Endothelial cell of umbilical vein (primary cell): ENCODE results near the gene LACTBL1. TPM values are rescaled to one million over a fixed set of nuclear protein-coding genes. Genes with fewer than 3 reads are reported as not detected.
"Not testable (repeated sequence)": the region's sequence is repeated elsewhere in the genome, so short reads cannot be mapped to it uniquely, and the experiment has no call there.

Experiments used
- BruUV-seq: library from RNA; stranded (reverse); fragments of 400-500 nt; replicated peaks from 2 replicates; lab custom pipeline; 2021; lab: Mats Ljungman, UMichigan
- CTCF ChIA-PET: fragments of 300-600, 350-600 bp; sonication (Branson Sonifier 250); formaldehyde crosslinking; loops from one replicate; lab custom pipeline; 2021; ENCODE audit warnings: antibody characterized with exemption, inconsistent platforms; lab: Charles Lee
- POLR2A ChIA-PET: fragments of 300-600, 350-600 bp; sonication (Branson Sonifier 250); formaldehyde crosslinking; loops from one replicate; lab custom pipeline; 2021; ENCODE audit warnings: antibody characterized with exemption, inconsistent platforms; lab: Charles Lee
- DNase-seq: peaks from one replicate; pipeline ENCODE4 v3.0.0-alpha.2; 2011; ENCODE audit warnings: low read depth, low spot score
- FAIRE-seq: peaks from 2 replicates; lab custom pipeline; 2011; peaks lifted over from hg19 to GRCh38; lab: Jason Lieb, UNC
- H2AFZ ChIP-seq: 2 replicates; pipeline ENCODE4 v1.6.0; 2012; ENCODE audit warnings: low read depth, low read length, control low read depth, inconsistent platforms
- H3K27ac ChIP-seq: 2 replicates; pipeline ENCODE4 v1.5.1; 2011; ENCODE audit warnings: low read depth, mild to moderate bottlenecking, control low read depth, low read length, moderate library complexity; ENCODE audit not compliant: insufficient read depth
- H3K27me3 ChIP-seq, 2 experiments: 2 replicates each; pipeline versions ENCODE4 v1.6.0 to v1.6.1; 2011; ENCODE audit warnings: low read length in 2 of 2, mixed read lengths in 1 of 2; ENCODE audit not compliant: control insufficient read depth in 2 of 2, insufficient read depth in 2 of 2
- H3K36me3 ChIP-seq, 2 experiments: 2 replicates in 1 of 2; 3 replicates in 1 of 2; pipeline ENCODE4 v1.5.1; 2011; ENCODE audit warnings: low read length in 2 of 2, mild to moderate bottlenecking in 1 of 2, moderate library complexity in 1 of 2; ENCODE audit not compliant: control insufficient read depth in 2 of 2, insufficient read depth in 2 of 2; ENCODE audit errors: extremely low read depth in 1 of 2
- H3K4me1 ChIP-seq: 3 replicates; pipeline ENCODE4 v1.5.1; 2011; ENCODE audit warnings: mild to moderate bottlenecking, low read length; ENCODE audit not compliant: control insufficient read depth, insufficient read depth; ENCODE audit errors: extremely low read depth
- H3K4me2 ChIP-seq: 2 replicates; pipeline ENCODE4 v1.6.1; 2011; ENCODE audit warnings: low read length, control low read depth, mixed read lengths; ENCODE audit not compliant: insufficient read depth
- H3K4me3 ChIP-seq, 3 experiments: fragments of 200-600 bp in 1 of 3; sonication (generic), shearing (Covaris generic) in 1 of 3; replicated peaks in 1 of 3; 2 replicates each; pipeline ENCODE4 v1.5.1; 2011 to 2016; ENCODE audit warnings: control low read depth in 3 of 3, low read length in 3 of 3, mild to moderate bottlenecking in 2 of 3, inconsistent platforms in 1 of 3, low read depth in 1 of 3, moderate library complexity in 1 of 3; ENCODE audit not compliant: insufficient read depth in 1 of 3
- H3K79me2 ChIP-seq: 2 replicates; pipeline ENCODE4 v1.6.0; 2012; ENCODE audit warnings: low read length, inconsistent platforms; ENCODE audit not compliant: control insufficient read depth, insufficient read depth
- H3K9ac ChIP-seq: replicated peaks from 2 replicates; pipeline ENCODE3; 2011; ENCODE audit warnings: low read length, control low read depth; ENCODE audit not compliant: insufficient read depth; ENCODE audit errors: extremely low read depth
- H3K9me1 ChIP-seq: replicated peaks from 3 replicates; pipeline ENCODE4 v1.6.0; 2011; ENCODE audit warnings: mild to moderate bottlenecking, low read length; ENCODE audit not compliant: control insufficient read depth, insufficient read depth; ENCODE audit errors: extremely low read depth
- H3K9me3 ChIP-seq: replicated peaks from 2 replicates; pipeline ENCODE4 v1.5.1; 2012; ENCODE audit warnings: low read length, inconsistent platforms; ENCODE audit not compliant: control insufficient read depth, insufficient read depth
- H4K20me1 ChIP-seq: replicated peaks from 2 replicates; pipeline ENCODE3; 2011; ENCODE audit warnings: mild to moderate bottlenecking, low read length; ENCODE audit not compliant: control insufficient read depth, insufficient read depth; ENCODE audit errors: extremely low read depth
- CTCF ChIP-seq, 2 donors: IDR thresholded peaks; 1 replicate in 1 of 2; 2 replicates in 1 of 2; pipeline ENCODE4 v1.5.1; 2011; ENCODE audit warnings: low read length in 2 of 2, mild to moderate bottlenecking in 2 of 2, moderate library complexity in 2 of 2, control low read depth in 1 of 2, inconsistent platforms in 1 of 2, low read depth in 1 of 2; ENCODE audit not compliant: insufficient read depth in 1 of 2; ENCODE audit errors: extremely low read depth in 1 of 2
- EZH2 ChIP-seq: IDR thresholded peaks from 2 replicates; pipeline ENCODE4 v1.6.1; 2012; ENCODE audit warnings: borderline replicate concordance, low read depth, mild to moderate bottlenecking, moderate library complexity, low read length, inconsistent platforms; ENCODE audit not compliant: severe bottlenecking
- FOS ChIP-seq: IDR thresholded peaks from 2 replicates; pipeline ENCODE4 v1.6.1; 2011; ENCODE audit warnings: mild to moderate bottlenecking, low read length, moderate library complexity, borderline replicate concordance; ENCODE audit not compliant: insufficient read depth
- GATA2 ChIP-seq: IDR thresholded peaks from 2 replicates; pipeline ENCODE4 v1.7.0; 2011; ENCODE audit warnings: low read depth, mild to moderate bottlenecking, moderate library complexity, mixed read lengths, low read length; ENCODE audit not compliant: insufficient read length, insufficient read depth
- JUN ChIP-seq: IDR thresholded peaks from 2 replicates; pipeline ENCODE4 v1.6.1; 2011; ENCODE audit warnings: borderline replicate concordance, low read depth; ENCODE audit not compliant: insufficient read length, insufficient read depth
- MAX ChIP-seq: IDR thresholded peaks from 2 replicates; pipeline ENCODE4 v1.6.1; 2011; ENCODE audit not compliant: insufficient read depth, insufficient read length
- MYC ChIP-seq: IDR thresholded peaks from one replicate; pipeline ENCODE4 v1.6.1; 2011; ENCODE audit warnings: mild to moderate bottlenecking, low read depth, low read length
- POLR2A ChIP-seq: IDR thresholded peaks from 2 replicates; pipeline ENCODE4 v1.6.1; 2012; ENCODE audit warnings: low read depth, mild to moderate bottlenecking, control low read depth, low read length
- POLR2AphosphoS5 ChIP-seq: IDR thresholded peaks from 2 replicates; pipeline ENCODE4 v1.6.1; 2012; ENCODE audit warnings: low read depth, mild to moderate bottlenecking, control low read depth, low read length, moderate library complexity; ENCODE audit not compliant: insufficient read depth
- dilution Hi-C: fragments of 300-500 bp; cut with MboI; formaldehyde crosslinking; loops from one replicate; pipeline ENCODE4 v1.15.0; 2019; ENCODE audit warnings: low sequenced_read_pairs; ENCODE audit not compliant: extremely low pct_ligation_motif_present
- intact Hi-C: fragments of 100-400 bp; cut with micrococcal nuclease; formaldehyde crosslinking; loops from one replicate; pipeline ENCODE4 v1.10.0; 2022
- polyA plus RNA-seq, 4 experiments: library from polyadenylated mRNA; depleted of rRNA in 3 of 4; stranded (reverse) in 3 of 4; unstranded in 1 of 4; fragments of >200 nt; gene quantifications; 2 replicates each; pipeline versions ENCODE4 v1.2.1 to v1.2.3, GENCODE V29; 2011 to 2012; ENCODE audit warnings: missing spikeins in 1 of 4
- total RNA-seq: library from RNA; stranded (reverse); gene quantifications from 2 replicates; pipeline ENCODE4 v1.2.3, GENCODE V29; 2021

The LACTBL1 gene
- total and polyA plus RNA-seq, 2 donors (not counting 3 experiments of a cell fraction or from before 2014, with no cell fraction given): not detected

- no peaks in the 10 kb centered on the region for H3K79me2 ChIP-seq
- DNase-seq (no peak), FAIRE-seq (no peak)
- H3K4me2 ChIP-seq: no peak overlapping the region
- no peaks in the 10 kb centered on the region for H4K20me1 ChIP-seq
- dilution Hi-C loops: no loop called here
- H3K9me3 ChIP-seq: no peaks in the 10 kb centered on the region
- no peaks in the 10 kb centered on the region for H3K4me1 ChIP-seq
- H3K36me3 ChIP-seq: no peaks in the 10 kb centered on the region
- no peak overlapping the region for H3K4me3 ChIP-seq
- no peak overlapping the region for H3K27ac ChIP-seq
- ChIA-PET CTCF (interaction anchor here (0.8 kb wide), 1 partner anchor 33 kb away, joined by 4 read pairs; no protein-coding TSS in a partner anchor), POLR2A (no interaction called here)
- peaks cover 3 to 13% of the 10 kb centered on the region in 2 experiments for H3K27me3 ChIP-seq
- no peak for TF ChIP-seq CTCF (IDR thresholded peaks at IDR 0.05; ENCODE audit: extremely low read depth in 1 of 2, insufficient read depth in 1 of 2, low read depth in 1 of 2, low read length in 2 of 2)
- no peak for TF ChIP-seq MYC
- TF ChIP-seq POLR2A: no peak
- TF ChIP-seq JUN: no peak
- no peak for TF ChIP-seq MAX
- TF ChIP-seq EZH2: no peak
- TF ChIP-seq GATA2: no peak
- TF ChIP-seq FOS: no peak
- no peak for TF ChIP-seq POLR2AphosphoS5
- intact Hi-C loops: no loop called here
- no peaks in the 10 kb centered on the region for H3K9me1 ChIP-seq
- no peak overlapping the region for H2AFZ ChIP-seq
- no TSS peak for BruUV-seq
- no peak overlapping the region for H3K9ac ChIP-seq
Observed at GRCh38 chr1:23004112-23004511, 31.4 kb upstream of the LACTBL1 start.

- H3K4me3 ChIP-seq, POLR2A ChIA-PET, H3K27ac ChIP-seq, BruUV-seq, H3K9me1 ChIP-seq, H4K20me1 ChIP-seq, H3K4me1 ChIP-seq, H3K9me3 ChIP-seq, CTCF ChIA-PET, intact Hi-C loops, dilution Hi-C loops, H3K9ac ChIP-seq, H3K79me2 ChIP-seq, H2AFZ ChIP-seq, FAIRE-seq, DNase-seq, H3K4me2 ChIP-seq, H3K36me3 ChIP-seq: not testable (repeated sequence)
- peaks cover 3 to 13% of the 10 kb centered on the region in 2 experiments for H3K27me3 ChIP-seq
Observed at GRCh38 chr1:23002218-23002617, 29.6 kb upstream of the LACTBL1 start.

DNA sequence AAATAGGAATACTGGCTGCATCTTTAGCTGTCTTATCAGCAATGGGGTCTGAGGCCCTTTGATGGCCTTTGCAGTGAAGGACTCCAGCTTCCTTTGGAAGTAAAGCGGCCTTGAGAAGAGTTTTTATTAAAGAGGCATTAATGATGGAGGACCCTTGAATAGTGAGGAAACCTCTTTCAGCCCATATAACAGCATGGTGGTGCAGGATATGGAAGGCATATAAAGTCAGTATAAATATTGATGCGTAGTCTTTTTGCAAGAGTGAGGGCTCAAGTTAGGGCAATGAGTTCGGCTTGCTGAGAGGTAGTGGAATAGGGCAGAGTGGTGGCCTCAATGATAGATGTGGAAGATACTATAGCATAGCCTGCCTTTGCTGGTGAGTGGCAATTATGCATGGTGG lies 27.5 kb upstream of the LACTBL1 start:
- H3K9me1 ChIP-seq, H3K79me2 ChIP-seq, CTCF ChIA-PET, dilution Hi-C loops, H3K9me3 ChIP-seq, H3K4me3 ChIP-seq, H3K9ac ChIP-seq, H3K4me2 ChIP-seq, H3K27ac ChIP-seq, FAIRE-seq, POLR2A ChIA-PET, intact Hi-C loops, DNase-seq, H3K36me3 ChIP-seq, H2AFZ ChIP-seq, H4K20me1 ChIP-seq, H3K4me1 ChIP-seq, BruUV-seq, H3K27me3 ChIP-seq: not testable (repeated sequence)
